GM12873 (cell line): ENCODE data around the gene TPST1.

Experiments
- CTCF ChIP-seq: IDR thresholded peaks from 2 replicates; pipeline ENCODE4 v1.5.1; 2012; ENCODE audit warnings: low read depth, mild to moderate bottlenecking, moderate library complexity, low read length, control low read depth; ENCODE audit not compliant: insufficient read depth; ENCODE audit errors: missing control alignments

TPST1 gene

GRCh38 chr7:66348959-66349358 lies 143.8 kb downstream of the TPST1 start:
- TF ChIP-seq CTCF = no peak

GRCh38 chr7:66352071-66352470 lies 146.9 kb downstream of the TPST1 start:
- TF ChIP-seq CTCF = no peak

- no peak for TF ChIP-seq CTCF
These were observed 148.4 kb downstream of the TPST1 start for GRCh38 chr7:66353547-66353946.

- TF ChIP-seq CTCF = no peak
These were observed 150.6 kb downstream of the TPST1 start for GRCh38 chr7:66355756-66356155.

- TF ChIP-seq CTCF = no peak
These were observed 151.2 kb downstream of the TPST1 start for GRCh38 chr7:66356277-66356721.

- no peak for TF ChIP-seq CTCF
These were observed 152.0 kb downstream of the TPST1 start for GRCh38 chr7:66357087-66357486.

- TF ChIP-seq CTCF = no peak
These were observed 154.6 kb downstream of the TPST1 start for GRCh38 chr7:66359656-66360211.
